Progenitor cell of endocrine pancreas (in vitro differentiated cells): ENCODE measurements around the gene TBC1D2. TPM values are rescaled to one million over a fixed set of nuclear protein-coding genes. Genes with fewer than 3 reads are reported as not detected.
A peak's percentile ranks its signal among the peaks of the same experiment; 100 is the strongest.
"Not testable (repeated sequence)": the region's sequence is repeated elsewhere in the genome, so short reads cannot be mapped to it uniquely, and the experiment has no call there.

Experiments used
- DNase-seq: peaks from one replicate; pipeline ENCODE4 v3.0.0; 2021; ENCODE audit warnings: low spot score; ENCODE audit not compliant: unreplicated experiment
- H3K27ac Mint-ChIP-seq: 2 replicates; pipeline ENCODE4 v1.8.0; 2021; ENCODE audit warnings: mild to moderate bottlenecking, moderate library complexity, mixed read lengths
- H3K27me3 Mint-ChIP-seq: 2 replicates; pipeline ENCODE4 v1.8.0; 2021; ENCODE audit warnings: mixed read lengths
- H3K36me3 Mint-ChIP-seq: 2 replicates; pipeline ENCODE4 v1.8.0; 2022; ENCODE audit warnings: mixed read lengths; ENCODE audit not compliant: insufficient read depth
- H3K4me1 Mint-ChIP-seq: 2 replicates; pipeline ENCODE4 v1.8.0; 2021; ENCODE audit warnings: low read depth, mixed read lengths
- H3K4me3 Mint-ChIP-seq: 2 replicates; pipeline ENCODE4 v1.8.0; 2021; ENCODE audit warnings: low read depth, mild to moderate bottlenecking, moderate library complexity, mixed read lengths
- H3K9me3 Mint-ChIP-seq: 2 replicates; pipeline ENCODE4 v1.8.0; 2021; ENCODE audit warnings: low read depth, mixed read lengths
- total RNA-seq: library from RNA; stranded (reverse); gene quantifications from 2 replicates; pipeline ENCODE4 v1.2.1, GENCODE V29; 2021
- TF ChIP-seq, protein P1 (sequence below): fragments of 200-600 bp; sonication (generic); IDR thresholded peaks from one replicate; pipeline ENCODE4 v1.5.0; 2021; ENCODE audit warnings: antibody characterized with exemption, mild to moderate bottlenecking; ENCODE audit not compliant: unreplicated experiment

TBC1D2 gene
- total RNA-seq, 1 donor from 2014 or later, result 8.5 TPM

DNA sequence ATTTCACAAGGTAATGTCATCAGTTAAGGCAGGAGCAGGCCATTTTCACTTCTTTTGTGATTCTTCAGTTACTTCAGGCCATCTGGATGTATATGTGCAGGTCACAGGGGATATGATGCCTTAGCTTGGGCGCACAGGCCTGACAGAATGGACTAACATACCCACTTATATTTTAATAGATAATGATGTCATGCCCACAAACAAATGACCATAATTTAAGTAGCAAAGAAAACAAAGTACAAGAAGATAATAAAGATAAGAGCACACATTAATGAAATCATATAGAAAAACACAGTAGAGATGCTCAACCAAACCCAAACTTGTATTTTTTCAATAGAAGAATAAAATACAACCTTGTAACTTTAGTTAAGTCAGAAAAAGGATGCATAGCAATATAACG, 19.7 kb upstream of the TBC1D2 start:
- no peaks in the 10 kb centered on the region for H3K36me3 Mint-ChIP-seq
- peaks cover 3% of the 10 kb centered on the region for H3K4me1 Mint-ChIP-seq
- H3K27me3 Mint-ChIP-seq, result peaks cover 43% of the 10 kb centered on the region
- TF ChIP-seq, protein P1, sequence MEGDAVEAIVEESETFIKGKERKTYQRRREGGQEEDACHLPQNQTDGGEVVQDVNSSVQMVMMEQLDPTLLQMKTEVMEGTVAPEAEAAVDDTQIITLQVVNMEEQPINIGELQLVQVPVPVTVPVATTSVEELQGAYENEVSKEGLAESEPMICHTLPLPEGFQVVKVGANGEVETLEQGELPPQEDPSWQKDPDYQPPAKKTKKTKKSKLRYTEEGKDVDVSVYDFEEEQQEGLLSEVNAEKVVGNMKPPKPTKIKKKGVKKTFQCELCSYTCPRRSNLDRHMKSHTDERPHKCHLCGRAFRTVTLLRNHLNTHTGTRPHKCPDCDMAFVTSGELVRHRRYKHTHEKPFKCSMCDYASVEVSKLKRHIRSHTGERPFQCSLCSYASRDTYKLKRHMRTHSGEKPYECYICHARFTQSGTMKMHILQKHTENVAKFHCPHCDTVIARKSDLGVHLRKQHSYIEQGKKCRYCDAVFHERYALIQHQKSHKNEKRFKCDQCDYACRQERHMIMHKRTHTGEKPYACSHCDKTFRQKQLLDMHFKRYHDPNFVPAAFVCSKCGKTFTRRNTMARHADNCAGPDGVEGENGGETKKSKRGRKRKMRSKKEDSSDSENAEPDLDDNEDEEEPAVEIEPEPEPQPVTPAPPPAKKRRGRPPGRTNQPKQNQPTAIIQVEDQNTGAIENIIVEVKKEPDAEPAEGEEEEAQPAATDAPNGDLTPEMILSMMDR, result no peak
- no peak overlapping the region for H3K4me3 Mint-ChIP-seq
- no peak overlapping the region for H3K27ac Mint-ChIP-seq
- H3K9me3 Mint-ChIP-seq, result no peaks in the 10 kb centered on the region
- no peak for DNase-seq

GRCh38 chr9:98272083-98272482, 16.6 kb upstream of the TBC1D2 start:
- no peak overlapping the region for H3K4me3 Mint-ChIP-seq
- H3K27ac Mint-ChIP-seq, result no peak overlapping the region
- TF ChIP-seq, protein P1, result no peak
- no peaks in the 10 kb centered on the region for H3K36me3 Mint-ChIP-seq
- H3K9me3 Mint-ChIP-seq, result no peaks in the 10 kb centered on the region
- peaks cover 3% of the 10 kb centered on the region for H3K4me1 Mint-ChIP-seq
- no peak for DNase-seq
- H3K27me3 Mint-ChIP-seq, result peaks cover 50% of the 10 kb centered on the region

DNA sequence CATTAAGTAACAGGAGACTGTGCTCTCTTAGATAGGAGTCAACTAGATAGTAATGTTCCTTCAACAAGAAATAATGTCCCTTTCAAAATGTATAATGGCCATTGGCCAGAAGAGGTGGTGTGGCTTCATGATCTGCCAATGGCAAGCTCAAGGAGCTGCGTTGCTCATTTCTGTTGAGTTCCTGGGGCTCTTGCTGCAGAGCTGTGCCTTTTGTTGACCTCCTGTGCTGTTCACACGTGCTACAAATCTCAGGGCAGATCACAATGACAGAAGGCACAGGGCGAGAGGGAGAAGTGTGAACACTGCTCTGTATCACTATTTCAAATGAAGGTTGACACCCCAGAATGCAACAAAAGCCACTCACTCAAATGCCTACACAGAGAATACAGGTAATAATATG, 16.0 kb upstream of the TBC1D2 start:
- Mint-ChIP-seq H3K27ac (no peak overlapping the region), H3K36me3 (no peaks in the 10 kb centered on the region), H3K9me3 (no peaks in the 10 kb centered on the region), H3K4me1 (peaks cover 3% of the 10 kb centered on the region), H3K27me3 (peaks cover 52% of the 10 kb centered on the region), H3K4me3 (no peak overlapping the region)
- no peak for DNase-seq
- TF ChIP-seq, protein P1, result no peak

DNA sequence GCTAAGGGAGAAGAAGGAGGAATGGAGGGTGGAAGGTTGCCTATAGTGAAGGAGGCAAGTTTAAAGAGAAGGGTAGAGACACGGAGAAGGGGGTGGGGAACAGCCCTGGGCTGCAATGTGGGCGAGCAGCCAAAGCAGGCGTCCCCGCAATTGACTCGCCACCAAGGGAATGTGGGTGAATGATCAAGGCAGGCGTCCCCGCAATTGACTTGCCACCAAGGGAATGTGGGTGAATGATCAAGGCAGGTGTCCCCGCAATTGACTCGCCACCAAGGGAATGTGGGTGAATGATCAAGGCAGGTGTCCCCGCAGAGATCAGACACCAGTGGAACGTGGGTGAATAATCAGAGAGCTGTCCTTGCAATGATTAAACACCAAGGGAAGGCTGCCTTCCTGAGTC, 14.8 kb upstream of the TBC1D2 start:
- H3K4me3 Mint-ChIP-seq, H3K27ac Mint-ChIP-seq, H3K9me3 Mint-ChIP-seq, H3K36me3 Mint-ChIP-seq, H3K4me1 Mint-ChIP-seq, DNase-seq: not testable (repeated sequence)
- H3K27me3 Mint-ChIP-seq, result peaks cover 59% of the 10 kb centered on the region

DNA sequence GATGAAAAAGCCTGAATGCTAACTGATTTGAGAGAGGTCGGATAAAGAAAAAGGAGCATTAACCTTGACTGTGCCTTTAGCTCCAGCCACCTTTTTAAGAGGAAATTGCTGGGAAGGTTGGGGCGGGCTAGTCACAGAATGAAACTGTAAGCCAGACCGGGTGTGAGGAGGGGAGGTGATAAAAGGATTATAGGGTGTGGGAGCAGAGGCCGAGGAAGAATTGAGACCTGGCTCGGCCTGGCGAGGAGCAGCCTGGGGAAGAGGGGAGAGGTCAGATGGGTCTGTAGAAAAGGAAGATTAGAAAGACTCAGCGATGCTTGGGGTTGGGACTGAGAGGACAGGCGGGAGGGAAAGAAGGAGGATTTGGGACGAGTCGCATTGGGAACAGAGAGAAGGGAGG, 14.2 kb upstream of the TBC1D2 start:
- H3K4me3 Mint-ChIP-seq, H3K9me3 Mint-ChIP-seq, H3K4me1 Mint-ChIP-seq, DNase-seq, H3K36me3 Mint-ChIP-seq, H3K27ac Mint-ChIP-seq: not testable (repeated sequence)
- peaks cover 63% of the 10 kb centered on the region for H3K27me3 Mint-ChIP-seq

- Mint-ChIP-seq H3K27me3 (peaks cover 58% of the 10 kb centered on the region), H3K27ac (peak overlapping the region; percentile 3)
- H3K4me1 Mint-ChIP-seq, H3K36me3 Mint-ChIP-seq, DNase-seq, H3K9me3 Mint-ChIP-seq, H3K4me3 Mint-ChIP-seq: not testable (repeated sequence)
These were observed 12.1 kb upstream of the TBC1D2 start for GRCh38 chr9:98267556-98267955.

- Mint-ChIP-seq H3K4me3 (no peak overlapping the region), H3K27me3 (peaks cover 37% of the 10 kb centered on the region), H3K9me3 (no peaks in the 10 kb centered on the region), H3K27ac (no peak overlapping the region), H3K36me3 (no peaks in the 10 kb centered on the region), H3K4me1 (no peaks in the 10 kb centered on the region)
- no peak for DNase-seq
- TF ChIP-seq, protein P1, result no peak
These were observed 9.1 kb upstream of the TBC1D2 start for GRCh38 chr9:98264516-98264915.
